Cardiac muscle cell (in vitro differentiated cells and primary cell): Measurements from ENCODE around the gene ASB9. TPM values are rescaled to one million over a fixed set of nuclear protein-coding genes. Genes with fewer than 3 reads are reported as not detected.

Experiments used
- DNase-seq, 2 donors: peaks; one replicate each; pipeline versions ENCODE4 v3.0.0 to v3.0.0-alpha.2; 2010 to 2017; ENCODE audit warnings: low read depth in 1 of 2, low spot score in 1 of 2
- H3K27ac ChIP-seq: fragments of 200-600 bp; sonication (generic); 2 replicates; pipeline ENCODE4 v1.5.1; 2016
- H3K27me3 ChIP-seq: fragments of 200-600 bp; sonication (generic); 2 replicates; pipeline ENCODE4 v1.6.0; 2016; ENCODE audit warnings: control low read depth
- H3K36me3 ChIP-seq: fragments of 200-600 bp; sonication (generic); 2 replicates; pipeline ENCODE4 v1.5.1; 2016; ENCODE audit warnings: control low read depth
- H3K4me1 ChIP-seq: fragments of 200-600 bp; sonication (generic); 2 replicates; pipeline ENCODE4 v1.8.1; 2017; ENCODE audit warnings: low read depth, mild to moderate bottlenecking, mixed run types
- H3K4me3 ChIP-seq: fragments of 200-600 bp; sonication (generic); 2 replicates; pipeline ENCODE4 v1.5.1; 2016; ENCODE audit warnings: mild to moderate bottlenecking
- H3K9me3 ChIP-seq: fragments of 200-600 bp; sonication (generic); 2 replicates; pipeline ENCODE4 v1.5.1; 2017; ENCODE audit warnings: low read depth, mild to moderate bottlenecking, control low read depth
- CTCF ChIP-seq: IDR thresholded peaks from 2 replicates; pipeline ENCODE4 v1.5.1; 2012; ENCODE audit warnings: low read depth, mild to moderate bottlenecking, low read length
- polyA plus RNA-seq: library from polyadenylated mRNA; unstranded; fragments of >200 nt; fragmentation: Nextera tagmentation; extraction: Ambion mirVana; gene quantifications from 2 replicates; pipeline ENCODE4 v1.2.1, GENCODE V29; 2016
- total RNA-seq: library from RNA; depleted of rRNA; stranded (reverse); fragments of >200 nt; gene quantifications from 2 replicates; pipeline ENCODE4 v1.2.3, GENCODE V29; 2016

Gene ASB9
- total and polyA plus RNA-seq, 2 experiments from 2014 or later, result 0.54 TPM; not detected in 1

- no peaks in the 10 kb centered on the region for H3K27me3 ChIP-seq
- H3K4me3 ChIP-seq, result no peak overlapping the region
- no peaks in the 10 kb centered on the region for H3K9me3 ChIP-seq
- H3K4me1 ChIP-seq, result no peaks in the 10 kb centered on the region
- no peaks in the 10 kb centered on the region for H3K36me3 ChIP-seq
- H3K27ac ChIP-seq, result no peak overlapping the region
- DNase-seq, result no peak
- TF ChIP-seq CTCF, result no peak
These were observed 763 bp downstream of the ASB9 start for GRCh38 chrX:15269120-15269519.

GRCh38 chrX:15254852-15255251 is 15.0 kb downstream of the ASB9 start:
- Histone ChIP-seq H3K4me3 (no peak overlapping the region), H3K27me3 (no peaks in the 10 kb centered on the region), H3K27ac (no peak overlapping the region), H3K4me1 (no peaks in the 10 kb centered on the region), H3K9me3 (no peaks in the 10 kb centered on the region), H3K36me3 (no peaks in the 10 kb centered on the region)
- no peak for TF ChIP-seq CTCF
- no peak for DNase-seq

- peak in 1 of 2 donors; percentile 61 for DNase-seq
- H3K36me3 ChIP-seq, result no peaks in the 10 kb centered on the region
- no peaks in the 10 kb centered on the region for H3K27me3 ChIP-seq
- H3K9me3 ChIP-seq, result no peaks in the 10 kb centered on the region
- no peak for TF ChIP-seq CTCF
- no peak overlapping the region for H3K27ac ChIP-seq
- H3K4me1 ChIP-seq, result no peaks in the 10 kb centered on the region
- H3K4me3 ChIP-seq, result no peak overlapping the region
These were observed 24.0 kb downstream of the ASB9 start for GRCh38 chrX:15245896-15246295.

GRCh38 chrX:15244421-15244820 is 25.5 kb downstream of the ASB9 start:
- H3K36me3 ChIP-seq, result no peaks in the 10 kb centered on the region
- DNase-seq, result no peak
- no peak overlapping the region for H3K4me3 ChIP-seq
- H3K27ac ChIP-seq, result no peak overlapping the region
- no peaks in the 10 kb centered on the region for H3K27me3 ChIP-seq
- no peaks in the 10 kb centered on the region for H3K9me3 ChIP-seq
- no peaks in the 10 kb centered on the region for H3K4me1 ChIP-seq
- no peak for TF ChIP-seq CTCF

- no peak overlapping the region for H3K4me3 ChIP-seq
- H3K27ac ChIP-seq, result no peak overlapping the region
- H3K9me3 ChIP-seq, result no peaks in the 10 kb centered on the region
- no peaks in the 10 kb centered on the region for H3K36me3 ChIP-seq
- DNase-seq, result peak; percentile 28 to 68
- TF ChIP-seq CTCF, result peak; percentile 48
- H3K27me3 ChIP-seq, result no peaks in the 10 kb centered on the region
- H3K4me1 ChIP-seq, result no peaks in the 10 kb centered on the region
These were observed 26.9 kb downstream of the ASB9 start for GRCh38 chrX:15242899-15243555.

GRCh38 chrX:15241301-15241700 is 28.6 kb downstream of the ASB9 start:
- Histone ChIP-seq H3K27me3 (no peaks in the 10 kb centered on the region), H3K4me3 (no peak overlapping the region), H3K27ac (no peak overlapping the region), H3K9me3 (no peaks in the 10 kb centered on the region), H3K4me1 (no peaks in the 10 kb centered on the region), H3K36me3 (no peaks in the 10 kb centered on the region)
- TF ChIP-seq CTCF, result no peak
- no peak for DNase-seq
